GM12891 (cell line): ENCODE results near the gene RFFL.

Source experiments
- POLR2A ChIP-seq: IDR thresholded peaks from 2 replicates; pipeline ENCODE4 v1.6.1; 2011; ENCODE audit warnings: low read depth, low read length, control low read depth
- POLR2AphosphoS5 ChIP-seq: IDR thresholded peaks from 2 replicates; pipeline ENCODE4 v1.6.1; 2011; ENCODE audit warnings: low read depth, low read length, control low read depth
- SPI1 ChIP-seq: IDR thresholded peaks from 2 replicates; pipeline ENCODE4 v1.6.1; 2011; ENCODE audit warnings: low read depth, low read length, control low read depth
- TAF1 ChIP-seq: IDR thresholded peaks from 2 replicates; pipeline ENCODE4 v1.6.1; 2011; ENCODE audit warnings: low read depth, low read length, control low read depth

DNA sequence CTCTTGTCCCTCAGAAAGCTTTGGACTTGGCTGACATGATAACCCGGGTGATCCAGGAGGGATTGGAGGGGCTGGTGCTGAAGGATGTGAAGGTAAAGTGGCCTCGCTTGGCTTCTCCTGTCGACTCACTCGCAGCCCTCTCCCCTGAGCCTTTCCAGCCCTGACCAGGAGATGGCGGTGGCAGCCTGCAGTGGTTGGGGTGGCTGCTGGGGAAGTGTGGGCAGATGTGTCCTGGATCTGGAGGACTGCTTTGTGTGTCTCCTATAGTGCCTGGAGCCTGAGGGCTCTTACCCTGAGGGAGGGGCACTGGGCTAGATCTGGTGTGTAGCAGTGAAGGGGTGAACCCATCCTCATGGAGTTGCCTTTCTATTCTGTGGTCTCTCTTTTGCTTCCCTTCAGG lies 65.3 kb downstream of the RFFL start:
- TF ChIP-seq POLR2A (no peak), POLR2AphosphoS5 (no peak), SPI1 (peak; percentile 47), TAF1 (no peak)
